ENCODE measurements around the gene JMJD6.

Gene JMJD6

GRCh38 chr17:76682296-76682695 is 44.1 kb downstream of the JMJD6 start:
- no peak for TF ChIP-seq EGR1 (IDR thresholded peaks at IDR 0.05)

- TF ChIP-seq EP300 (IDR thresholded peaks at IDR 0.05; ENCODE audit: borderline replicate concordance) (no peak), TEAD4 (IDR thresholded peaks at IDR 0.05) (0 out of 2 replicates have a peak, but pooled peaks have one; percentile 34), NFIC (IDR thresholded peaks at IDR 0.05) (no peak), TAF1 (IDR thresholded peaks at IDR 0.05; ENCODE audit: low read depth) (no peak), YY1 (IDR thresholded peaks at IDR 0.05; ENCODE audit: low read depth) (no peak), RAD21 (IDR thresholded peaks at IDR 0.05; ENCODE audit: low read depth) (peak; percentile 98), ZBTB7A (IDR thresholded peaks at IDR 0.05; ENCODE audit: low read depth) (no peak), MAX (IDR thresholded peaks at IDR 0.05) (no peak), TCF12 (IDR thresholded peaks at IDR 0.05; ENCODE audit: low read depth) (no peak)
Observed at GRCh38 chr17:76681222-76682137, 44.9 kb downstream of the JMJD6 start.

- no peak for TF ChIP-seq EGR1 (IDR thresholded peaks at IDR 0.05)
- no peak for TF ChIP-seq ZBTB7A (IDR thresholded peaks at IDR 0.05; ENCODE audit: low read depth)
- TF ChIP-seq USF1 (IDR thresholded peaks at IDR 0.05): no peak
- no peak for TF ChIP-seq TAF1 (IDR thresholded peaks at IDR 0.05; ENCODE audit: low read depth)
- TF ChIP-seq RAD21 (IDR thresholded peaks at IDR 0.05; ENCODE audit: low read depth): no peak
- no peak for TF ChIP-seq YY1 (IDR thresholded peaks at IDR 0.05; ENCODE audit: low read depth)
- TF ChIP-seq NFIC (IDR thresholded peaks at IDR 0.05): no peak
- no peak for TF ChIP-seq MAX (IDR thresholded peaks at IDR 0.05)
- TF ChIP-seq TEAD4 (IDR thresholded peaks at IDR 0.05): no peak
- TF ChIP-seq CREB1 (IDR thresholded peaks at IDR 0.05; ENCODE audit: low read depth): no peak
- TF ChIP-seq EP300 (IDR thresholded peaks at IDR 0.05; ENCODE audit: borderline replicate concordance): no peak
- TF ChIP-seq TCF12 (IDR thresholded peaks at IDR 0.05; ENCODE audit: low read depth): no peak
- no peak for TF ChIP-seq REST (IDR thresholded peaks at IDR 0.05; ENCODE audit: low read depth)
Observed at GRCh38 chr17:76679239-76679638, 47.2 kb downstream of the JMJD6 start.

- TF ChIP-seq REST (IDR thresholded peaks at IDR 0.05; ENCODE audit: low read depth): no peak
- no peak for TF ChIP-seq EGR1 (IDR thresholded peaks at IDR 0.05)
- TF ChIP-seq EP300 (IDR thresholded peaks at IDR 0.05; ENCODE audit: borderline replicate concordance): no peak
- no peak for TF ChIP-seq ZBTB7A (IDR thresholded peaks at IDR 0.05; ENCODE audit: low read depth)
- TF ChIP-seq TAF1 (IDR thresholded peaks at IDR 0.05; ENCODE audit: low read depth): no peak
- no peak for TF ChIP-seq FOXM1 (IDR thresholded peaks at IDR 0.05; ENCODE audit: borderline replicate concordance, low read depth)
- no peak for TF ChIP-seq TEAD4 (IDR thresholded peaks at IDR 0.05)
- no peak for TF ChIP-seq CEBPB (IDR thresholded peaks at IDR 0.05)
- no peak for TF ChIP-seq NFIC (IDR thresholded peaks at IDR 0.05)
- TF ChIP-seq USF1 (IDR thresholded peaks at IDR 0.05): no peak
- no peak for TF ChIP-seq CREB1 (IDR thresholded peaks at IDR 0.05; ENCODE audit: low read depth)
- no peak for TF ChIP-seq TCF12 (IDR thresholded peaks at IDR 0.05; ENCODE audit: low read depth)
- TF ChIP-seq YY1 (IDR thresholded peaks at IDR 0.05; ENCODE audit: low read depth): no peak
- TF ChIP-seq RAD21 (IDR thresholded peaks at IDR 0.05; ENCODE audit: low read depth): no peak
- no peak for TF ChIP-seq MAX (IDR thresholded peaks at IDR 0.05)
Observed at GRCh38 chr17:76678330-76678729, 48.1 kb downstream of the JMJD6 start.

- no peak for TF ChIP-seq CEBPB (IDR thresholded peaks at IDR 0.05)
Observed at GRCh38 chr17:76677406-76677805, 49.0 kb downstream of the JMJD6 start.

GRCh38 chr17:76676629-76677028 is 49.8 kb downstream of the JMJD6 start:
- TF ChIP-seq MAX (IDR thresholded peaks at IDR 0.05): no peak
- no peak for TF ChIP-seq TCF12 (IDR thresholded peaks at IDR 0.05; ENCODE audit: low read depth)
- no peak for TF ChIP-seq RAD21 (IDR thresholded peaks at IDR 0.05; ENCODE audit: low read depth)
- TF ChIP-seq YY1 (IDR thresholded peaks at IDR 0.05; ENCODE audit: low read depth): no peak
- no peak for TF ChIP-seq CEBPB (IDR thresholded peaks at IDR 0.05)
- no peak for TF ChIP-seq CREB1 (IDR thresholded peaks at IDR 0.05; ENCODE audit: low read depth)
- no peak for TF ChIP-seq NFIC (IDR thresholded peaks at IDR 0.05)
- TF ChIP-seq TEAD4 (IDR thresholded peaks at IDR 0.05): no peak
- no peak for TF ChIP-seq FOXM1 (IDR thresholded peaks at IDR 0.05; ENCODE audit: borderline replicate concordance, low read depth)
- no peak for TF ChIP-seq EGR1 (IDR thresholded peaks at IDR 0.05)
- TF ChIP-seq TAF1 (IDR thresholded peaks at IDR 0.05; ENCODE audit: low read depth): no peak

All from Ishikawa (cell line).